H1 (cell line): ENCODE data around the gene DUS1L. TPM values are rescaled to one million over a fixed set of nuclear protein-coding genes. Genes with fewer than 3 reads are reported as not detected.

Experiments
- CTCF ChIA-PET: fragments of 300-600 bp; sonication (Branson Sonifier 250); formaldehyde crosslinking; loops from one replicate; lab custom pipeline; 2021; ENCODE audit not compliant: partially characterized antibody; lab: Charles Lee
- POLR2A ChIA-PET: fragments of 300-600 bp; sonication (Branson Sonifier 250); formaldehyde crosslinking; loops from one replicate; lab custom pipeline; 2021; ENCODE audit warnings: inconsistent platforms; ENCODE audit not compliant: partially characterized antibody; lab: Charles Lee
- DNase-seq, 2 experiments: peaks; one replicate each; pipeline versions ENCODE4 v3.0.0 to v3.0.0-alpha.2; 2010 to 2022; ENCODE audit warnings: low spot score in 2 of 2, low read depth in 1 of 2, mixed read lengths in 1 of 2
- FAIRE-seq: peaks from 2 replicates; lab custom pipeline; 2011; peaks lifted over from hg19 to GRCh38; lab: Jason Lieb, UNC
- H2AFZ ChIP-seq: 2 replicates; pipeline ENCODE4 v1.8.1; 2012; ENCODE audit warnings: low read length, inconsistent platforms
- H2AK5ac ChIP-seq: 2 replicates; pipeline ENCODE4 v1.6.1; 2013; ENCODE audit warnings: low read depth, low read length
- H2BK120ac ChIP-seq: replicated peaks from 2 replicates; pipeline ENCODE3; 2013; ENCODE audit warnings: low read depth, low read length, inconsistent platforms
- H2BK12ac ChIP-seq: 2 replicates; pipeline ENCODE4 v1.6.1; 2013; ENCODE audit warnings: low read depth, low read length
- H2BK15ac ChIP-seq: 2 replicates; pipeline ENCODE4 v1.6.1; 2013; ENCODE audit warnings: low read length
- H2BK20ac ChIP-seq: 2 replicates; pipeline ENCODE4 v1.6.1; 2013; ENCODE audit warnings: low read length
- H2BK5ac ChIP-seq: 2 replicates; pipeline ENCODE4 v1.6.1; 2013; ENCODE audit warnings: low read depth, low read length
- H3K14ac ChIP-seq: 2 replicates; pipeline ENCODE4 v1.6.1; 2013; ENCODE audit warnings: inconsistent platforms; ENCODE audit not compliant: insufficient read length
- H3K18ac ChIP-seq: 2 replicates; pipeline ENCODE4 v1.6.1; 2013; ENCODE audit warnings: low read length; ENCODE audit errors: extremely low read depth
- H3K23ac ChIP-seq: 2 replicates; pipeline ENCODE4 v1.6.1; 2013; ENCODE audit warnings: inconsistent platforms; ENCODE audit not compliant: insufficient read length
- H3K23me2 ChIP-seq: 2 replicates; pipeline ENCODE4 v1.6.1; 2013; ENCODE audit warnings: low read depth, low read length
- H3K27ac ChIP-seq: 2 replicates; pipeline ENCODE4 v1.6.1; 2011; ENCODE audit warnings: low read depth, low read length, inconsistent platforms
- H3K27me3 ChIP-seq, 4 experiments: replicated peaks in 1 of 4; 1 replicate in 1 of 4; 2 replicates in 3 of 4; pipeline versions ENCODE4 v1.6.1 to v1.8.1; 2011 to 2013; ENCODE audit warnings: low read length in 3 of 4, mild to moderate bottlenecking in 3 of 4, inconsistent platforms in 2 of 4, mixed read lengths in 2 of 4, moderate library complexity in 1 of 4; ENCODE audit not compliant: control insufficient read depth in 3 of 4, insufficient read depth in 3 of 4; ENCODE audit errors: extremely low read depth in 1 of 4
- H3K36me3 ChIP-seq, 4 experiments: 2 replicates each; pipeline versions ENCODE4 v1.6.1 to v1.8.1; 2011 to 2013; ENCODE audit warnings: mild to moderate bottlenecking in 4 of 4, low read length in 3 of 4, moderate library complexity in 2 of 4, control low read depth in 1 of 4, inconsistent platforms in 1 of 4; ENCODE audit not compliant: insufficient read depth in 4 of 4, control insufficient read depth in 2 of 4
- H3K4ac ChIP-seq: replicated peaks from 2 replicates; pipeline ENCODE3; 2013; ENCODE audit warnings: low read length, low read depth, mixed read lengths, inconsistent platforms; ENCODE audit not compliant: insufficient read length
- H3K4me1 ChIP-seq, 4 experiments: replicated peaks in 1 of 4; 1 replicate in 1 of 4; 2 replicates in 3 of 4; pipeline versions ENCODE4 v1.6.1 to v1.8.1; 2011 to 2013; ENCODE audit warnings: low read length in 3 of 4, inconsistent platforms in 2 of 4, mixed read lengths in 1 of 4; ENCODE audit not compliant: insufficient read depth in 4 of 4, control insufficient read depth in 3 of 4
- H3K4me2 ChIP-seq, 2 experiments: 2 replicates each; pipeline versions ENCODE4 v1.6.1 to v1.8.1; 2011 to 2013; ENCODE audit warnings: low read depth in 2 of 2, low read length in 2 of 2, control low read depth in 1 of 2, inconsistent platforms in 1 of 2, mild to moderate bottlenecking in 1 of 2; ENCODE audit not compliant: insufficient read depth in 1 of 2
- H3K4me3 ChIP-seq, 4 experiments: fragments of 200-600, 300-600 bp in 1 of 4; sonication (generic), shearing (Covaris generic), sonication (Bioruptor Twin) in 1 of 4; 2 replicates each; pipeline versions ENCODE4 v1.5.1 to v1.8.1; 2011 to 2016; ENCODE audit warnings: low read length in 4 of 4, low read depth in 3 of 4, control low read depth in 2 of 4, inconsistent platforms in 2 of 4, mild to moderate bottlenecking in 2 of 4, mixed read lengths in 1 of 4, moderate library complexity in 1 of 4; ENCODE audit not compliant: insufficient read depth in 2 of 4; ENCODE audit errors: extremely low read depth in 1 of 4
- H3K56ac ChIP-seq: replicated peaks from 2 replicates; pipeline ENCODE3; 2013; ENCODE audit warnings: low read depth, mild to moderate bottlenecking, mixed read lengths, low read length, inconsistent platforms; ENCODE audit not compliant: insufficient read length
- H3K79me1 ChIP-seq: 2 replicates; pipeline ENCODE4 v1.6.1; 2013; ENCODE audit warnings: low read depth, low read length, control low read depth
- H3K79me2 ChIP-seq, 2 experiments: 2 replicates each; pipeline versions ENCODE4 v1.6.1 to v1.8.1; 2012 to 2013; ENCODE audit warnings: low read length in 2 of 2, mild to moderate bottlenecking in 2 of 2, inconsistent platforms in 1 of 2; ENCODE audit not compliant: insufficient read depth in 2 of 2, control insufficient read depth in 1 of 2
- H3K9ac ChIP-seq, 4 experiments: replicated peaks in 1 of 4; 1 replicate in 1 of 4; 2 replicates in 3 of 4; pipeline versions ENCODE4 v1.6.1 to v1.8.1; 2011 to 2013; ENCODE audit warnings: low read depth in 3 of 4, low read length in 3 of 4, control low read depth in 2 of 4, mild to moderate bottlenecking in 2 of 4, moderate library complexity in 2 of 4, inconsistent platforms in 1 of 4; ENCODE audit errors: extremely low read depth in 1 of 4
- H3K9me3 ChIP-seq, 2 experiments: 2 replicates each; pipeline versions ENCODE4 v1.6.1 to v1.8.1; 2012 to 2013; ENCODE audit warnings: mild to moderate bottlenecking in 2 of 2, moderate library complexity in 2 of 2, control low read depth in 1 of 2, inconsistent platforms in 1 of 2, low read depth in 1 of 2, low read length in 1 of 2, mixed read lengths in 1 of 2; ENCODE audit not compliant: insufficient read depth in 2 of 2
- H4K20me1 ChIP-seq, 2 experiments: replicated peaks in 1 of 2; 2 replicates each; pipeline versions ENCODE3 to v1.8.1; 2011 to 2013; ENCODE audit warnings: inconsistent platforms in 2 of 2, low read length in 2 of 2, mild to moderate bottlenecking in 1 of 2; ENCODE audit not compliant: insufficient read depth in 2 of 2, control insufficient read depth in 1 of 2
- H4K5ac ChIP-seq: 2 replicates; pipeline ENCODE4 v1.6.1; 2013; ENCODE audit warnings: low read length, low read depth, mixed read lengths, inconsistent platforms; ENCODE audit not compliant: insufficient read length
- H4K8ac ChIP-seq: 2 replicates; pipeline ENCODE4 v1.8.0; 2013; ENCODE audit warnings: mild to moderate bottlenecking, moderate library complexity, low read length, inconsistent platforms; ENCODE audit not compliant: insufficient read depth; ENCODE audit errors: extremely low read depth
- H4K91ac ChIP-seq: replicated peaks from 2 replicates; pipeline ENCODE3; 2013; ENCODE audit warnings: low read length, mixed read lengths, inconsistent platforms; ENCODE audit not compliant: insufficient read length
- BACH1 ChIP-seq: IDR thresholded peaks from 2 replicates; pipeline ENCODE4 v1.6.1; 2012; ENCODE audit warnings: low read length, improper control_type of control experiment
- CEBPB ChIP-seq: IDR thresholded peaks from 2 replicates; pipeline ENCODE4 v1.6.1; 2012; ENCODE audit warnings: low read depth, low read length
- EGR1 ChIP-seq: IDR thresholded peaks from 2 replicates; pipeline ENCODE4 v1.6.1; 2011; ENCODE audit warnings: low read depth, low read length, borderline replicate concordance
- HDAC2 ChIP-seq, 2 experiments: fragments of 300-600 bp in 1 of 2; sonication (generic) in 1 of 2; IDR thresholded peaks; 2 replicates each; pipeline ENCODE4 v1.6.1; 2011 to 2012; ENCODE audit warnings: low read depth in 2 of 2, low read length in 2 of 2, mild to moderate bottlenecking in 2 of 2, moderate library complexity in 2 of 2, borderline replicate concordance in 1 of 2, inconsistent platforms in 1 of 2
- JUN ChIP-seq: IDR thresholded peaks from 2 replicates; pipeline ENCODE4 v1.6.1; 2011; ENCODE audit warnings: low read depth, mild to moderate bottlenecking, improper control_type of control experiment, low read length
- POLR2AphosphoS5 ChIP-seq: IDR thresholded peaks from 2 replicates; pipeline ENCODE4 v1.6.1; 2011; ENCODE audit warnings: low read depth, low read length
- RFX5 ChIP-seq: IDR thresholded peaks from 2 replicates; pipeline ENCODE4 v1.6.1; 2011; ENCODE audit warnings: low read depth, low read length, improper control_type of control experiment, borderline replicate concordance
- SUZ12 ChIP-seq: fragments of 200-600 bp; sonication (generic); IDR thresholded peaks from 2 replicates; pipeline ENCODE4 v1.6.1; 2012; ENCODE audit warnings: mild to moderate bottlenecking, inconsistent platforms, low read length, moderate library complexity, mixed read lengths
- TBP ChIP-seq: IDR thresholded peaks from 2 replicates; pipeline ENCODE4 v1.6.1; 2011; ENCODE audit warnings: low read depth, low read length, improper control_type of control experiment
- WGBS, 2 experiments: shearing (Covaris generic) in 1 of 2; methylation state at CpG; one replicate each; pipeline versions ENCODE4 v1.1.6 to v1.1.7; 2013 to 2015; ENCODE audit warnings: low lambda C conversion rate in 2 of 2, mixed read lengths in 2 of 2, inconsistent platforms in 1 of 2, low coverage in 1 of 2, missing lambda C conversion rate in 1 of 2; ENCODE audit not compliant: insufficient replicate concordance in 2 of 2, insufficient coverage in 1 of 2, insufficient read length in 1 of 2; ENCODE audit errors: extremely low coverage in 1 of 2, missing lambda C conversion rate in 1 of 2; 5-methylcytosine and 5-hydroxymethylcytosine counted together
- polyA plus RNA-seq, 7 experiments: library from polyadenylated mRNA; depleted of rRNA in 3 of 7; stranded (reverse) in 5 of 7; unstranded in 2 of 7; fragments of >200 nt in 5 of 7; fragments of 200-250 nt in 2 of 7; gene quantifications; 1 replicate in 5 of 7; 2 replicates in 1 of 7; 4 replicates in 1 of 7; pipeline versions ENCODE4 v1.2.1 to v1.2.3, GENCODE V29; 2011 to 2013; ENCODE audit warnings: missing spikeins in 2 of 7, mixed read lengths in 2 of 7
- total RNA-seq: library from RNA; stranded (reverse); fragmentation: NEBNext Ultra II Directional; extraction: Animal tissue kit (Norgen Biotek cat#: 25700); gene quantifications from 2 replicates; pipeline ENCODE4 v1.2.1, GENCODE V29; 2021
- TF ChIP-seq, protein P1 (sequence below): IDR thresholded peaks from 2 replicates; pipeline ENCODE4 v1.6.1; 2012; ENCODE audit warnings: low read length, inconsistent platforms

The DUS1L gene
- total and polyA plus RNA-seq, 2 of the 8 experiments (the other 6 are each of a cell fraction or from before 2014, with no cell fraction given), result 34.5 to 69.1 TPM

DNA sequence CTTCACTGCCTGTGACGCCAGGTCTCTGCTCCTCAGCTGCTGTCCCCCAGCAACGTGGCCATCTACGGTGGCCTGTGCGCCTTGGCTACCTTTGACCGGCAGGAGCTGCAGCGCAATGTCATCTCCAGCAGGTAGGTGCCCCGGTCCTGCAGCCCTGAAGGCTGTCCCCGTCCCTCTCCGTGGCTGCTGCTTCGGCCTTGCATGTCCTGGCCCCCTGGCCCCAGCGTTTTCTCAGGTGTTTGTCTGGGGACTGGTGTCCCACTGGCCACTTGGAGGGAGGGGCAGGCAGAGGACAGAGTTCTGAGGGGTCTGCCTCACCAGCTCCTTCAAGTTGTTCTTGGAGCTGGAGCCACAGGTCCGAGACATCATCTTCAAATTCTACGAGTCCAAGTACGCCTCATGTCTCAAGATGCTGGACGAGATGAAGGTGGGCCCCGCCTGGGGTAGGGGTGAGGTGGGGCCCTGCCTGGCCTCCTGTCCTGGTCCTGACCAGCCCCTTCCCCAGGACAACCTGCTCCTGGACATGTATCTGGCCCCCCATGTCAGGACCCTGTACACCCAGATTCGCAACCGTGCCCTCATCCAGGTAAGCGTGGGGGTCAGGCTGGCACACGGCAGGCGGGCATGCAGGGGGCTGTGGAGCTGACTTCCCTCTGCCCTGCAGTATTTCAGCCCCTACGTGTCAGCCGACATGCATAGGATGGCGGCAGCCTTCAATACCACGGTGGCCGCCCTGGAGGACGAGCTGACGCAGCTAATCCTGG, 9.5 kb downstream of the DUS1L start:
- H4K20me1 ChIP-seq, result peaks cover 4 to 21% of the 10 kb centered on the region in 2 experiments
- POLR2A ChIA-PET, result interaction anchor here (0.6 to 13.2 kb wide), 20 partner anchors 8 to 144 kb away, joined by 3 to 161 read pairs (median 3); partner anchors contain the start of genes DUS1L and RAC3
- TF ChIP-seq HDAC2 (IDR thresholded peaks at IDR 0.05; ENCODE audit: borderline replicate concordance in 1 of 2, low read depth in 2 of 2, low read length in 2 of 2) (no peak), RFX5 (no peak), SUZ12 (no peak), CEBPB (no peak), TBP (no peak), JUN (no peak), POLR2AphosphoS5 (no peak; the same call in 1 of the 2 replicates), BACH1 (no peak), EGR1 (no peak)
- TF ChIP-seq, protein P1, sequence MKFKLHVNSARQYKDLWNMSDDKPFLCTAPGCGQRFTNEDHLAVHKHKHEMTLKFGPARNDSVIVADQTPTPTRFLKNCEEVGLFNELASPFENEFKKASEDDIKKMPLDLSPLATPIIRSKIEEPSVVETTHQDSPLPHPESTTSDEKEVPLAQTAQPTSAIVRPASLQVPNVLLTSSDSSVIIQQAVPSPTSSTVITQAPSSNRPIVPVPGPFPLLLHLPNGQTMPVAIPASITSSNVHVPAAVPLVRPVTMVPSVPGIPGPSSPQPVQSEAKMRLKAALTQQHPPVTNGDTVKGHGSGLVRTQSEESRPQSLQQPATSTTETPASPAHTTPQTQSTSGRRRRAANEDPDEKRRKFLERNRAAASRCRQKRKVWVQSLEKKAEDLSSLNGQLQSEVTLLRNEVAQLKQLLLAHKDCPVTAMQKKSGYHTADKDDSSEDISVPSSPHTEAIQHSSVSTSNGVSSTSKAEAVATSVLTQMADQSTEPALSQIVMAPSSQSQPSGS, result no peak

More for the DNA sequence above, 9.5 kb downstream of the DUS1L start:
- no peak overlapping the region for H3K27ac ChIP-seq
- no peaks in the 10 kb centered on the region for H3K9me3 ChIP-seq
- H4K8ac ChIP-seq, result no peak overlapping the region
- no peak overlapping the region for H3K18ac ChIP-seq
- no peak overlapping the region for H3K56ac ChIP-seq
- H3K4me3 ChIP-seq, result no peak overlapping the region
- H2BK5ac ChIP-seq, result no peak overlapping the region
- FAIRE-seq, result no peak
- no peak overlapping the region for H3K14ac ChIP-seq
- H4K5ac ChIP-seq, result no peak overlapping the region
- H2BK15ac ChIP-seq, result no peak overlapping the region
- no peak for DNase-seq
- H3K4ac ChIP-seq, result no peak overlapping the region
- no peak overlapping the region for H3K4me2 ChIP-seq
- no peak overlapping the region for H2BK120ac ChIP-seq
- no peak overlapping the region for H2BK12ac ChIP-seq
- H3K9ac ChIP-seq, result peak overlapping the region in 1 of 4 experiments; percentile 37; a peak in 2 of 7 replicates
- CTCF ChIA-PET, result interaction anchor here (1.1 to 5.4 kb wide), 4 partner anchors 9 to 98 kb away, joined by 3 to 40 read pairs (median 6); partner anchors contain the start of genes DUS1L and RAC3
- peaks cover 0 to 7% (median 3%) of the 10 kb centered on the region in 4 experiments; a peak in 4 of 7 replicates for H3K4me1 ChIP-seq
- H3K23me2 ChIP-seq, result peaks cover 6% of the 10 kb centered on the region; the same call in 1 of the 2 replicates
- no peak overlapping the region for H3K23ac ChIP-seq
- no peak overlapping the region for H2AK5ac ChIP-seq
- peaks cover 6% of the 10 kb centered on the region; the same call in 1 of the 2 replicates for H3K79me1 ChIP-seq
- peaks cover 14 to 36% (median 28%) of the 10 kb centered on the region in 4 experiments for H3K36me3 ChIP-seq
- no peaks in the 10 kb centered on the region for H3K27me3 ChIP-seq
- no peak overlapping the region for H4K91ac ChIP-seq
- H3K79me2 ChIP-seq, result peaks cover 0 to 12% of the 10 kb centered on the region in 2 experiments; a peak in 1 of 4 replicates
- WGBS, 2 experiments, result 95% methylated on average over 28 of the region's 28 CpGs; no CpG with 5 or more reads in 1 of the 2 experiments
- H2AFZ ChIP-seq, result no peak overlapping the region
- no peak overlapping the region for H2BK20ac ChIP-seq
